ENCODE data around the gene INPP5D. TPM values are rescaled to one million over a fixed set of nuclear protein-coding genes. Genes with fewer than 3 reads are reported as not detected.

The INPP5D gene
- total and polyA plus RNA-seq, 2 of the 8 experiments (the other 6 are each of a cell fraction or from before 2014, with no cell fraction given): 4.5 to 7.1 TPM

DNA sequence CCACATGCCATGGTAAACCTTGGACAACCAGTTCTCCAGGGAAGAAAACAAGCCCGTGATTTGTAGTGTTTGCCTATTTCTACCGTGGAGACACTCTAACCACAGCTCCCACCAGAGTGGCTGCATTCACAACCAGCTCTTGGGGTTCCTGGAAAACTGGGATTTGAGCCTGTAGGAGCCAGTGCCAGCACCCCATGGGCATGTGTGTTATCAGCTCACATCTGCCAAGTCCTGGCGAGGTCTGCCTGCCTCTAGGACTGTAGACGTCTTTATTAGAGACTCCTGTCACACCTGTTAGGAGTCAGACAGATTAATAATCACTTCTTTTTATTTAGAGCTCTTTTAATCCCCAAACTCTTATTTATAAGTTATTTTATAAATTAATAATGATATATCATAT is 41.0 kb downstream of the INPP5D start:
- Histone ChIP-seq H3K4me1 (replicated peaks in 1 of 4; ENCODE audit: control insufficient read depth in 3 of 4, insufficient read depth in 4 of 4, low read length in 3 of 4) (no peaks in the 10 kb centered on the region), H3K4me2 (ENCODE audit: insufficient read depth in 1 of 2, low read depth in 2 of 2, low read length in 2 of 2) (no peak overlapping the region), H4K20me1 (replicated peaks in 1 of 2; ENCODE audit: control insufficient read depth in 1 of 2, insufficient read depth in 2 of 2, low read length in 2 of 2) (no peaks in the 10 kb centered on the region), H3K9me3 (ENCODE audit: insufficient read depth in 2 of 2, low read depth in 1 of 2, low read length in 1 of 2) (no peaks in the 10 kb centered on the region), H3K27me3 (replicated peaks in 1 of 4; ENCODE audit: control insufficient read depth in 3 of 4, extremely low read depth in 1 of 4, insufficient read depth in 3 of 4, low read length in 3 of 4) (no peaks in the 10 kb centered on the region), H3K4me3 (ENCODE audit: extremely low read depth in 1 of 4, insufficient read depth in 2 of 4, low read depth in 3 of 4, low read length in 4 of 4) (no peak overlapping the region), H3K79me2 (ENCODE audit: control insufficient read depth in 1 of 2, insufficient read depth in 2 of 2, low read length in 2 of 2) (no peaks in the 10 kb centered on the region), H2BK15ac (ENCODE audit: low read length) (no peak overlapping the region), H3K36me3 (ENCODE audit: control insufficient read depth in 2 of 4, insufficient read depth in 4 of 4, low read length in 3 of 4) (no peaks in the 10 kb centered on the region), H2BK12ac (ENCODE audit: low read depth, low read length) (0 out of 2 replicates have a peak overlapping the region, but pooled peaks have one; percentile 23), H4K91ac (replicated peaks; ENCODE audit: insufficient read length, low read length) (no peak overlapping the region), H3K79me1 (ENCODE audit: low read depth, low read length) (no peaks in the 10 kb centered on the region), H2BK5ac (ENCODE audit: low read depth, low read length) (no peak overlapping the region), H3K27ac (ENCODE audit: low read depth, low read length) (no peak overlapping the region), H2AK5ac (ENCODE audit: low read depth, low read length) (no peak overlapping the region), H3K14ac (ENCODE audit: insufficient read length) (no peak overlapping the region), H2BK20ac (ENCODE audit: low read length) (no peak overlapping the region), H3K4ac (replicated peaks; ENCODE audit: insufficient read length, low read depth, low read length) (no peak overlapping the region), H2AFZ (ENCODE audit: low read length) (no peak overlapping the region), H3K23ac (ENCODE audit: insufficient read length) (no peak overlapping the region), H3K9ac (replicated peaks in 1 of 4; ENCODE audit: extremely low read depth in 1 of 4, low read depth in 3 of 4, low read length in 3 of 4) (no peak overlapping the region), H3K56ac (replicated peaks; ENCODE audit: insufficient read length, low read depth, low read length) (no peak overlapping the region), H3K23me2 (ENCODE audit: low read depth, low read length) (no peaks in the 10 kb centered on the region), H4K8ac (ENCODE audit: extremely low read depth, insufficient read depth, low read length) (no peak overlapping the region), H4K5ac (ENCODE audit: insufficient read length, low read depth, low read length) (no peak overlapping the region), H3K18ac (ENCODE audit: extremely low read depth, low read length) (no peak overlapping the region), H2BK120ac (replicated peaks; ENCODE audit: low read depth, low read length) (no peak overlapping the region)
- POLR2A ChIA-PET (ENCODE audit: partially characterized antibody): no interaction called here
- 89% methylated on average over 4 of the region's 4 CpGs; no CpG with 5 or more reads in 1 of the 2 experiments for WGBS, 2 experiments (ENCODE audit: extremely low coverage in 1 of 2, insufficient coverage in 1 of 2, insufficient read length in 1 of 2, insufficient replicate concordance in 2 of 2, low coverage in 1 of 2, low lambda C conversion rate in 2 of 2, missing lambda C conversion rate in 1 of 2)
- FAIRE-seq (no peak), DNase-seq (ENCODE audit: low read depth in 1 of 2, low spot score in 2 of 2) (no peak)
- CTCF ChIA-PET (ENCODE audit: partially characterized antibody): interaction anchor here (0.7 to 4.2 kb wide), 9 partner anchors 16 to 151 kb away, joined by 3 to 33 read pairs (median 5); partner anchors contain the start of gene ATG16L1
- TF ChIP-seq SP2 (IDR thresholded peaks at IDR 0.05; ENCODE audit: low read length) (no peak), EP300 (IDR thresholded peaks at IDR 0.05; ENCODE audit: borderline replicate concordance in 1 of 2, low read depth in 2 of 2, low read length in 2 of 2) (no peak)

Data from H1 (cell line).